Adipose tissue (tissue), 3 donors: ENCODE measurements around the gene ZNF587B. TPM values are rescaled to one million over a fixed set of nuclear protein-coding genes. Genes with fewer than 3 reads are reported as not detected.
"Not testable (repeated sequence)": the region's sequence is repeated elsewhere in the genome, so short reads cannot be mapped to it uniquely, and the experiment has no call there.

Source experiments
- H3K27ac ChIP-seq: one replicate; pipeline ENCODE4 v1.5.1; 2013; ENCODE audit warnings: low read depth, low read length
- WGBS, 3 donors: extraction: QIAGEN DNeasy Blood & Tissue Kit; methylation state at CpG; one replicate each; pipeline ENCODE4 v1.1.7; 2013; 5-methylcytosine and 5-hydroxymethylcytosine counted together
- polyA plus RNA-seq, 3 donors: library from polyadenylated mRNA; stranded (reverse); fragments of 200-250 nt; gene quantifications; one replicate each; pipeline ENCODE4 v1.2.3, GENCODE V29; 2013
- donor health status: healthy with polysubstance abuse.
- donor health status: Bipolar disorder and iron deficiency.
- donor health status: healthy.

Gene ZNF587B
- polyA plus RNA-seq, 3 donors = 2.5 to 5.2 (median 5.1) TPM

- H3K27ac ChIP-seq = no peak overlapping the region
- WGBS, 3 donors = 52 to 89% (median 86%) methylated on average over 17 of the region's 17 CpGs
These were observed 14.6 kb upstream of the ZNF587B start for GRCh38 chr19:57815247-57816075.

GRCh38 chr19:57816652-57817051 is 13.4 kb upstream of the ZNF587B start:
- H3K27ac ChIP-seq = no peak overlapping the region
- WGBS, 3 donors = 74 to 93% (median 85%) methylated on average over 7 of the region's 7 CpGs

GRCh38 chr19:57817976-57818375 is 12.1 kb upstream of the ZNF587B start:
- WGBS, 3 donors = 92 to 96% (median 95%) methylated on average over 14 of the region's 14 CpGs

GRCh38 chr19:57818378-57818777 is 11.7 kb upstream of the ZNF587B start:
- 85 to 89% (median 88%) methylated on average over 7 of the region's 7 CpGs for WGBS, 3 donors
- H3K27ac ChIP-seq = no peak overlapping the region

More at GRCh38 chr19:57817976-57818375, 12.1 kb upstream of the ZNF587B start:
- H3K27ac ChIP-seq = no peak overlapping the region

- H3K27ac ChIP-seq = no peak overlapping the region
- WGBS, 3 donors = 0% methylated on average over 44 of the region's 44 CpGs
These were observed 10.5 kb upstream of the ZNF587B start for GRCh38 chr19:57819475-57820148.

- H3K27ac ChIP-seq = no peak overlapping the region
- WGBS, 3 donors = 39 to 76% (median 76%) methylated on average over 6 of the region's 6 CpGs
These were observed 9.5 kb upstream of the ZNF587B start for GRCh38 chr19:57820599-57820998.

GRCh38 chr19:57821095-57821494 is 9.0 kb upstream of the ZNF587B start:
- H3K27ac ChIP-seq = not testable (repeated sequence)
- WGBS, 3 donors = 24 to 85% (median 58%) methylated on average over 2 to 3 of the region's 3 CpGs

GRCh38 chr19:57821501-57821900 is 8.6 kb upstream of the ZNF587B start:
- WGBS, 3 donors = 92 to 100% (median 100%) methylated on average over 2 to 3 of the region's 3 CpGs
- not testable (repeated sequence) for H3K27ac ChIP-seq

- WGBS, 3 donors = 56 to 86% (median 80%) methylated on average over 2 of the region's 2 CpGs
These were observed 6.9 kb upstream of the ZNF587B start for GRCh38 chr19:57823155-57823554.

GRCh38 chr19:57823608-57824007 is 6.5 kb upstream of the ZNF587B start:
- WGBS, 3 donors = 36 to 85% (median 78%) methylated on average over 4 of the region's 4 CpGs
- not testable (repeated sequence) for H3K27ac ChIP-seq

More at GRCh38 chr19:57823155-57823554, 6.9 kb upstream of the ZNF587B start:
- not testable (repeated sequence) for H3K27ac ChIP-seq

GRCh38 chr19:57825511-57825910 is 4.6 kb upstream of the ZNF587B start:
- WGBS, 3 donors = 86 to 96% (median 94%) methylated on average over 6 of the region's 6 CpGs
- no peak overlapping the region for H3K27ac ChIP-seq

GRCh38 chr19:57829316-57829715 is 783 bp upstream of the ZNF587B start:
- no peak overlapping the region for H3K27ac ChIP-seq
- 30 to 67% (median 65%) methylated on average over 5 of the region's 5 CpGs for WGBS, 3 donors

- 91 to 94% (median 93%) methylated on average over 5 of the region's 5 CpGs for WGBS, 3 donors
These were observed 6.9 kb downstream of the ZNF587B start for GRCh38 chr19:57836991-57837390.

GRCh38 chr19:57838622-57839191 is 8.6 kb downstream of the ZNF587B start:
- 92 to 96% (median 93%) methylated on average over 4 to 5 of the region's 5 CpGs for WGBS, 3 donors
- not testable (repeated sequence) for H3K27ac ChIP-seq

More at GRCh38 chr19:57836991-57837390, 6.9 kb downstream of the ZNF587B start:
- not testable (repeated sequence) for H3K27ac ChIP-seq

- 69 to 87% (median 73%) methylated on average over 6 of the region's 6 CpGs for WGBS, 3 donors
- H3K27ac ChIP-seq = no peak overlapping the region
These were observed 11.1 kb downstream of the ZNF587B start for GRCh38 chr19:57841122-57841763.

- H3K27ac ChIP-seq = not testable (repeated sequence)
- 68 to 85% (median 79%) methylated on average over 3 of the region's 3 CpGs for WGBS, 3 donors
These were observed 17.1 kb downstream of the ZNF587B start for GRCh38 chr19:57847164-57847563.

- not testable (repeated sequence) for H3K27ac ChIP-seq
- 92 to 97% (median 95%) methylated on average over 2 of the region's 2 CpGs for WGBS, 3 donors
These were observed 19.1 kb downstream of the ZNF587B start for GRCh38 chr19:57849162-57849665.

GRCh38 chr19:57849666-57850473 is 19.8 kb downstream of the ZNF587B start, which contains the start of gene ZNF587:
Gene ZNF587 (plus strand): TSS chr19:57849859. CDS start chr19:57850039, 180 bp downstream.
- not testable (repeated sequence) for H3K27ac ChIP-seq
- WGBS, 3 donors = 0% methylated on average over 41 to 42 of the region's 42 CpGs
